Medulla oblongata (tissue), 1 donor: ENCODE results near the gene BCL2L13.

Experiments
- DNase-seq: peaks from one replicate; pipeline ENCODE4 v3.0.0-alpha.2; 2015; ENCODE audit errors: extremely low spot score

BCL2L13 gene

DNA sequence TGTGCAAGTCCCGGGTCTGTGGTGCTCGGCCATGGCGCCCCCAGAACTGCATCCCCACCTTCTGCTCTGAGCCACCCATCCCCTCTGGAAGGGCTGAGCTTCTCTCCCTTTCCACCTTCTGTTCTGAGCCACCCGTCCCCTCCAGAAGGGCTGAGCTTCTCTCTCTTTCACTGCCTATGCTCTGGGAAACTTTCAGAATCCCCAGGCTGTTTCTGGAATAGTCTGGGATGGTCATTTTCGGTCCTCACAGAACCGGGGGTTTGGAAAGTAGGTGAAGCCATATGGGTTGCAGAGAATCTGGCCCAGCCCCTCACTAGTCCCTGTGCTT, 139.1 kb downstream of the BCL2L13 start:
- no peak for DNase-seq

DNA sequence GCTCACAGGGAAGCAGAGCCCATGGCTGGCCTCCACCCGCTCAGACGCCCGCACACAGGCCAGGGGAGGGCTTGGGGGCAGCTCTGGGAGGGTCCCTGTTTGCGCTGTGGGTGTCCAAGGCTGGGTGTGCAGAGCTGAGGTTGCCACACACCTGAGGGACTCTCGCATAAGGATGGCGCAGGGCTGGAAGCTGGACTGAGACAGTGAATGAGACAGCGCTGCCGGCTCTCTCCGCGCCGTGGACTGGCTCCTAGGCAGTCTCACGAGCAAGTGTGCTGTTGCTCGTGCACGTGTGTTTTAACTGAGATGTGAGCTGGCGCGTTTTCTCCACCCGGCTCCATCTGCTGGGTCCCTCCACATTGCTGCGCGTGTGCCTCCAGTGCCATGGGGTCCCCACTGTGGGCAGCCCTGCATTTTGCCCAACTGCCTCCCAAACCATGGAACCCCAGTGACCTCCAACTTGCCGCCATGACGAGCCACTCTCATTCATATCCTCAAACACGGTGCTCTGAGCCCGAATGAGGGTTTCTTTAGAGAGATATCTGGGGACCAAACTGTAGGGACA, 139.9 kb downstream of the BCL2L13 start:
- no peak for DNase-seq

DNA sequence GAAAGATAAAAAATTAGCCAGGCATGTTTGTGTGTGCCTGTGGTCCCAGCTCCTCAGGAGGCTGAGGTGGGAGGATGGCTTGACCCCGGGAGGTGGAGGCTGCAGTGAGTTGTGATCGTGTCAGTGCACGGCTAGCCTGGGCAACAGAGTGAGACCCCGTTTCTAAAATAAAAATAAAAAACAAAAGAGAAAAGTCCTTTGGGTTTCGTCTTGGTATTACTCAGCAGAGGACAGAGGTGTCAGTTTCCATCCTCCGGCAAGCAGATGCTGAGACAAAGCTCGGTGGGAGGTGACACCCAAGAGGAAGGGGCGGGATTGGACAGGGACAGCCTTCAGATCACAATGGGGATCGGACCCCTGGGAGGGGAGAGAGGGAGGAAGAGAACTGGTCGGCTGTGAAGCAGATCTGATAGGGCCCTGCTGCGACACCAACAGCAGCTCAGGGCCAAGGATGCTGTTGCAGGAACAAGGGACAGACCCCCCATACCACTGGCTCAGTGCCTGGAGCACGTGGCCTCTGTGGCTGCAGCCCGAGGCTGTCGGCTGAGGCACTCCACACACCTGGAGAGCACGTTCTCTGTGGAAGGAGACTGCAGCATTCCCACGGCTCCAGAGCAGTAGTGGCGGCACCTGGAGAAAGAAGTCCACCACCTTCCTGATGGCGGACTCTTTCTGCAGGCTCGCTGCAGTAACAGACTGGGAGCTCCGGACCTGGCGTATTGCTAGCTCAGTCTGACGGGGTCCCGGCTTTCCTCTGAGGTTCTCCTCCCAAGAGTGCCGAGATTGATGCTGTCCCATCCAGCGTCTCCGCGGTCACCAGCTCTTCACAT, 140.9 kb downstream of the BCL2L13 start:
- no peak for DNase-seq

DNA sequence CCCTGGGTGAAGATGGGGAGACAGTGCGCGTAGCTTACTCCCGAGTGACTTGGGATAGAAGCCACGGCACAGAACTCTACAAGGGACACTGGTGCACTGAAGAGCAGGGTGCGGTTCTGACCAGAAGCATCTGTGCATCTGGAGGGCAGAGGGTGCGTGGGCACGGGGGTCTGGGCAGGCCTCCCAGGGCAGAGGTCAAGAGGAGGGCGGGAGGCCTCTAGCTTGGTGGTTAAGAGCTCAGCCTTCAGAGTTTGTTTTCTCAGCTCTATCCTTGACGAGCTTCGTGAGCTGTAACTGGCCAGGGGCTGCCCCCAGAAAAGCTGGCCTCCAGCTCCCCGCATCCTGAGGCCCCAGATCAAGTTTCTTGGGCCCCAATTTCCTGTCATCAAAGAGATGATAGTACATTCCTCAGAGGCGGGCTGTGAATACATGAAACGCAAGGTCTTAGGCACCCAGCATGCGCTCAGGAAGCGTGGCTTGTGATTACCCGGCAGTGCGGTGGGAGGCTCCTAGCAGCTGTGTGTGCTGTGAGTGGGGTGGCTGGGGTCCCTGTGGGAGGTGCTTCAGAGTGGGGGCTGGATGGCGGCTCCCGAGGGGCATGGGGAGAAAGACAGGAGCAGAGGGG, 141.7 kb downstream of the BCL2L13 start:
- no peak for DNase-seq
